Thoracic aorta (tissue), 2 donors: ENCODE data around the gene MMAB. TPM values are rescaled to one million over a fixed set of nuclear protein-coding genes. Genes with fewer than 3 reads are reported as not detected.

Source experiments
- ATAC-seq: fragments of 150-250 bp; one replicate; pipeline ENCODE4 v1.8.0; 2017; ENCODE audit warnings: low read depth; ENCODE audit not compliant: insufficient number of reproducible peaks, low FRiP score
- DNase-seq: peaks from one replicate; pipeline ENCODE4 v3.0.0-alpha.2; 2020; ENCODE audit warnings: low spot score
- H3K27ac ChIP-seq, 2 donors: fragments of 200-600 bp; sonication (generic); 1 replicate in 1 of 2; 2 replicates in 1 of 2; pipeline ENCODE4 v1.5.1; 2016; ENCODE audit warnings: mild to moderate bottlenecking in 2 of 2, moderate library complexity in 2 of 2
- H3K27me3 ChIP-seq: fragments of 200-600 bp; sonication (generic); replicated peaks from 2 replicates; pipeline ENCODE4 v1.6.0; 2016; ENCODE audit warnings: mild to moderate bottlenecking; ENCODE audit not compliant: insufficient read depth
- H3K36me3 ChIP-seq: fragments of 200-600 bp; sonication (generic); one replicate; pipeline ENCODE4 v1.5.1; 2016
- H3K4me1 ChIP-seq, 2 donors: fragments of 200-600 bp; sonication (generic); 1 replicate in 1 of 2; 2 replicates in 1 of 2; pipeline versions ENCODE4 v1.5.1 to v1.6.0; 2016; ENCODE audit warnings: low read depth in 2 of 2, mild to moderate bottlenecking in 1 of 2; ENCODE audit not compliant: control insufficient read depth in 1 of 2
- H3K4me3 ChIP-seq: fragments of 200-600 bp; sonication (generic); 2 replicates; pipeline ENCODE4 v1.5.1; 2016; ENCODE audit warnings: mild to moderate bottlenecking
- H3K9me3 ChIP-seq: fragments of 200-600 bp; sonication (generic); 2 replicates; pipeline ENCODE4 v1.5.1; 2016
- CTCF ChIP-seq: fragments of 200-600 bp; sonication (generic); IDR thresholded peaks from one replicate; pipeline ENCODE4 v1.5.1; 2019; ENCODE audit warnings: antibody characterized with exemption
- total RNA-seq, 2 donors: library from RNA; depleted of rRNA; stranded (reverse); fragments of >200 nt; gene quantifications; one replicate each; pipeline versions ENCODE4 v1.1.0 to v1.2.3, GENCODE V29; 2016

Gene MMAB
- total RNA-seq, 2 donors from 2014 or later = 18.7 to 32.4 TPM

GRCh38 chr12:109583733-109584132 lies 10.4 kb upstream of the MMAB start:
- Histone ChIP-seq H3K36me3 (peaks cover 39% of the 10 kb centered on the region), H3K27me3 (no peaks in the 10 kb centered on the region), H3K27ac (no peak overlapping the region), H3K4me1 (no peaks in the 10 kb centered on the region), H3K9me3 (no peaks in the 10 kb centered on the region), H3K4me3 (no peak overlapping the region)
- ATAC-seq (no peak), DNase-seq (no peak)
- TF ChIP-seq CTCF = no peak

- ATAC-seq (no peak), DNase-seq (no peak)
- Histone ChIP-seq H3K27ac (no peak overlapping the region), H3K4me3 (no peak overlapping the region), H3K9me3 (no peaks in the 10 kb centered on the region), H3K4me1 (no peaks in the 10 kb centered on the region), H3K27me3 (no peaks in the 10 kb centered on the region), H3K36me3 (peaks cover 34% of the 10 kb centered on the region)
- TF ChIP-seq CTCF = no peak
Observed at GRCh38 chr12:109582636-109583035, 9.3 kb upstream of the MMAB start.

DNA sequence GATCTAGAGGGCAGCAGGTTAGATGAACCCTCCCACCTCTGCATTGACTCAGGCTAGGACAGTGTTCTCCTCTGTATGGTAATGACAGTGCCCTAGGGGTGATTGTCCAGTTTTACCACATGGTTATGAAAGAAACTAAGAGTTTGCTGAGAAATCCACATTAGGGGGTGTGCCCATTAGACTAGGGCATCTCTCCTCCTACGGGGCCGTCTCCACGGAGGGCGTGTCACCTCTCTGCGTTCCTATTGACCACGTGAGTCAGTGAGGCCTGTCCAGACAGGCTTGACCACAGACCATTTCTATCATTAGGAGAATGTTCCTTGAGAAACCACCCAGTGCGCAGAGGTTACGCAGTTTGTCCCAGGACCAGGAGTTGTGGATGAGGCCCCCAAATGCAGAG lies 8.6 kb upstream of the MMAB start:
- no peak for TF ChIP-seq CTCF
- H3K9me3 ChIP-seq = no peaks in the 10 kb centered on the region
- DNase-seq (no peak), ATAC-seq (no peak)
- H3K4me3 ChIP-seq = no peak overlapping the region
- H3K27ac ChIP-seq = no peak overlapping the region
- no peaks in the 10 kb centered on the region for H3K4me1 ChIP-seq
- peaks cover 34% of the 10 kb centered on the region for H3K36me3 ChIP-seq
- H3K27me3 ChIP-seq = no peaks in the 10 kb centered on the region

GRCh38 chr12:109581334-109581691 lies 8.0 kb upstream of the MMAB start:
- DNase-seq (no peak), ATAC-seq (no peak)
- Histone ChIP-seq H3K9me3 (no peaks in the 10 kb centered on the region), H3K4me1 (no peaks in the 10 kb centered on the region), H3K27me3 (no peaks in the 10 kb centered on the region), H3K27ac (no peak overlapping the region), H3K36me3 (peaks cover 29% of the 10 kb centered on the region), H3K4me3 (no peak overlapping the region)
- no peak for TF ChIP-seq CTCF

- Histone ChIP-seq H3K27ac (no peak overlapping the region), H3K4me1 (no peaks in the 10 kb centered on the region), H3K36me3 (peaks cover 28% of the 10 kb centered on the region)
Observed at GRCh38 chr12:109580684-109581333, 7.5 kb upstream of the MMAB start.

More at GRCh38 chr12:109580684-109581333, 7.5 kb upstream of the MMAB start:
- ATAC-seq = no peak
- TF ChIP-seq CTCF = no peak
- no peaks in the 10 kb centered on the region for H3K9me3 ChIP-seq
- H3K27me3 ChIP-seq = no peaks in the 10 kb centered on the region
- H3K4me3 ChIP-seq = no peak overlapping the region
- no peak for DNase-seq
